OCI-LY1 (cell line): ENCODE measurements around the gene RAB11FIP4.

Experiments used
- H2AFZ ChIP-seq: fragments of 200-600 bp; sonication (generic), shearing (Covaris generic); 2 replicates; pipeline ENCODE4 v1.6.0; 2014; ENCODE audit warnings: antibody characterized with exemption, mild to moderate bottlenecking, low read length
- H3F3A ChIP-seq: fragments of 200-600 bp; sonication (generic), shearing (Covaris generic); 2 replicates; pipeline ENCODE4 v1.6.0; 2014; ENCODE audit warnings: mild to moderate bottlenecking, antibody characterized with exemption, low read length, moderate library complexity; ENCODE audit not compliant: insufficient read depth
- H3K27ac ChIP-seq: fragments of 200-600 bp; sonication (generic); 2 replicates; pipeline ENCODE4 v1.5.1; 2014; ENCODE audit warnings: low read length, mixed run types, mild to moderate bottlenecking, low read depth; ENCODE audit not compliant: poor library complexity, severe bottlenecking
- H3K27me3 ChIP-seq: fragments of 200-600 bp; sonication (generic); 2 replicates; pipeline ENCODE4 v1.6.0; 2014; ENCODE audit warnings: antibody characterized with exemption, mild to moderate bottlenecking, low read length, moderate library complexity; ENCODE audit not compliant: insufficient read depth
- H3K36me3 ChIP-seq: fragments of 200-600 bp; sonication (generic); 2 replicates; pipeline ENCODE4 v1.6.1; 2014; ENCODE audit warnings: mild to moderate bottlenecking, antibody characterized with exemption, low read length, moderate library complexity, mixed read lengths; ENCODE audit not compliant: insufficient read depth
- H3K4me1 ChIP-seq: fragments of 200-600 bp; sonication (generic); 2 replicates; pipeline ENCODE4 v1.5.1; 2014; ENCODE audit warnings: mild to moderate bottlenecking, low read length, moderate library complexity; ENCODE audit not compliant: insufficient read depth, severe bottlenecking
- H3K4me2 ChIP-seq: fragments of 200-600 bp; sonication (generic), shearing (Covaris generic); 2 replicates; pipeline ENCODE4 v1.6.1; 2014; ENCODE audit warnings: low read length
- H3K4me3 ChIP-seq: fragments of 200-600 bp; sonication (generic); 2 replicates; pipeline ENCODE4 v1.5.1; 2014; ENCODE audit warnings: low read length, low read depth, mild to moderate bottlenecking, mixed read lengths; ENCODE audit not compliant: poor library complexity, severe bottlenecking
- H3K79me2 ChIP-seq: fragments of 200-600 bp; shearing (Covaris generic); 2 replicates; pipeline ENCODE4 v1.6.1; 2016; ENCODE audit warnings: mixed run types, low read length, mixed read lengths; ENCODE audit not compliant: insufficient read depth
- H3K9ac ChIP-seq: fragments of 200-600 bp; sonication (generic), shearing (Covaris generic); 2 replicates; pipeline ENCODE4 v1.6.1; 2014; ENCODE audit warnings: mild to moderate bottlenecking, low read length, mixed read lengths
- H3K9me2 ChIP-seq: fragments of 200-600 bp; sonication (generic), shearing (Covaris generic); 2 replicates; pipeline ENCODE4 v1.6.1; 2014; ENCODE audit warnings: low read depth, mild to moderate bottlenecking, low read length, mixed read lengths
- H3K9me3 ChIP-seq: fragments of 200-600 bp; shearing (Covaris generic); 2 replicates; pipeline ENCODE4 v1.6.1; 2014; ENCODE audit warnings: low read length, mixed read lengths
- H4K20me1 ChIP-seq: fragments of 200-600 bp; sonication (generic), shearing (Covaris generic); 2 replicates; pipeline ENCODE4 v1.6.0; 2016; ENCODE audit warnings: mild to moderate bottlenecking, low read length; ENCODE audit not compliant: insufficient read depth
- CTCF ChIP-seq: fragments of 200-600 bp; sonication (generic), shearing (Covaris generic); IDR thresholded peaks from 2 replicates; pipeline ENCODE4 v1.5.1; 2017; ENCODE audit warnings: mild to moderate bottlenecking, antibody characterized with exemption, low read length, moderate library complexity, mixed read lengths
- EZH2 ChIP-seq: fragments of 200-600 bp; sonication (generic), shearing (Covaris generic); IDR thresholded peaks from 2 replicates; pipeline ENCODE4 v1.8.0; 2017; ENCODE audit warnings: borderline replicate concordance, mixed run types, mild to moderate bottlenecking, antibody characterized with exemption, low read length, moderate library complexity, mixed read lengths

RAB11FIP4 gene

GRCh38 chr17:31400481-31400950, 9.0 kb downstream of the RAB11FIP4 start:
- Histone ChIP-seq H3K4me3 (no peak overlapping the region), H3K9me3 (no peaks in the 10 kb centered on the region), H2AFZ (no peak overlapping the region), H3K27me3 (no peaks in the 10 kb centered on the region), H3K79me2 (no peaks in the 10 kb centered on the region), H3K9me2 (no peaks in the 10 kb centered on the region), H3K27ac (no peak overlapping the region), H3K4me2 (no peak overlapping the region), H3K36me3 (no peaks in the 10 kb centered on the region), H3K4me1 (no peaks in the 10 kb centered on the region), H3F3A (no peaks in the 10 kb centered on the region), H3K9ac (no peak overlapping the region), H4K20me1 (no peaks in the 10 kb centered on the region)
- TF ChIP-seq EZH2 (no peak), CTCF (no peak)

- Histone ChIP-seq H3K9me2 (no peaks in the 10 kb centered on the region), H3K4me2 (no peak overlapping the region), H3K27me3 (no peaks in the 10 kb centered on the region), H3K36me3 (no peaks in the 10 kb centered on the region), H3K27ac (no peak overlapping the region), H4K20me1 (no peaks in the 10 kb centered on the region), H3K79me2 (no peaks in the 10 kb centered on the region), H3K9ac (no peak overlapping the region), H2AFZ (no peak overlapping the region), H3K4me3 (no peak overlapping the region), H3F3A (no peaks in the 10 kb centered on the region), H3K4me1 (no peaks in the 10 kb centered on the region), H3K9me3 (no peaks in the 10 kb centered on the region)
- no peak for TF ChIP-seq EZH2
Measured at GRCh38 chr17:31401456-31402254, 10.2 kb downstream of the RAB11FIP4 start.

- no peaks in the 10 kb centered on the region for H3F3A ChIP-seq
- H4K20me1 ChIP-seq: no peaks in the 10 kb centered on the region
- no peak overlapping the region for H3K9ac ChIP-seq
- H3K4me2 ChIP-seq: no peak overlapping the region
- no peak for TF ChIP-seq CTCF
- TF ChIP-seq EZH2: no peak
- H3K27ac ChIP-seq: no peak overlapping the region
- no peak overlapping the region for H3K4me3 ChIP-seq
- no peak overlapping the region for H2AFZ ChIP-seq
- H3K4me1 ChIP-seq: no peaks in the 10 kb centered on the region
- H3K27me3 ChIP-seq: no peaks in the 10 kb centered on the region
- no peaks in the 10 kb centered on the region for H3K36me3 ChIP-seq
- H3K9me3 ChIP-seq: no peaks in the 10 kb centered on the region
- no peaks in the 10 kb centered on the region for H3K9me2 ChIP-seq
- no peaks in the 10 kb centered on the region for H3K79me2 ChIP-seq
Measured at GRCh38 chr17:31404028-31404949, 12.8 kb downstream of the RAB11FIP4 start.
